ENCODE measurements around the gene SNX3. TPM values are rescaled to one million over a fixed set of nuclear protein-coding genes. Genes with fewer than 3 reads are reported as not detected.

SNX3 gene
- total RNA-seq, 2 experiments from 2014 or later: 62.5 to 68.4 TPM

GRCh38 chr6:108235127-108235526 lies 25.7 kb downstream of the SNX3 start:
- Mint-ChIP-seq H3K36me3 (ENCODE audit: low read depth) (peaks cover 25% of the 10 kb centered on the region), H3K9me3 (no peaks in the 10 kb centered on the region), H3K4me3 (no peak overlapping the region), H3K27me3 (no peaks in the 10 kb centered on the region), H3K27ac (no peak overlapping the region), H3K4me1 (ENCODE audit: low read depth) (peaks cover 16% of the 10 kb centered on the region)
- POLR2A ChIA-PET: no interaction called here
- ATAC-seq: no peak
- intact Hi-C loops (cut with micrococcal nuclease): no loop called here
- TF ChIP-seq CTCF (IDR thresholded peaks at IDR 0.05): no peak
- CTCF ChIA-PET: interaction anchor here (1.1 kb wide), 1 partner anchor 15 kb away, joined by 3 read pairs; no protein-coding TSS in a partner anchor
- no peak for DNase-seq

GRCh38 chr6:108228416-108228815 lies 32.4 kb downstream of the SNX3 start:
- intact Hi-C loops (cut with micrococcal nuclease): no loop called here
- TF ChIP-seq CTCF (IDR thresholded peaks at IDR 0.05): no peak
- DNase-seq (no peak), ATAC-seq (no peak)
- POLR2A ChIA-PET: no interaction called here
- Mint-ChIP-seq H3K27ac (no peak overlapping the region), H3K27me3 (no peaks in the 10 kb centered on the region), H3K4me3 (no peak overlapping the region), H3K9me3 (no peaks in the 10 kb centered on the region), H3K4me1 (ENCODE audit: low read depth) (peaks cover 17% of the 10 kb centered on the region), H3K36me3 (ENCODE audit: low read depth) (peaks cover 7% of the 10 kb centered on the region)
- CTCF ChIA-PET: no interaction called here

DNA sequence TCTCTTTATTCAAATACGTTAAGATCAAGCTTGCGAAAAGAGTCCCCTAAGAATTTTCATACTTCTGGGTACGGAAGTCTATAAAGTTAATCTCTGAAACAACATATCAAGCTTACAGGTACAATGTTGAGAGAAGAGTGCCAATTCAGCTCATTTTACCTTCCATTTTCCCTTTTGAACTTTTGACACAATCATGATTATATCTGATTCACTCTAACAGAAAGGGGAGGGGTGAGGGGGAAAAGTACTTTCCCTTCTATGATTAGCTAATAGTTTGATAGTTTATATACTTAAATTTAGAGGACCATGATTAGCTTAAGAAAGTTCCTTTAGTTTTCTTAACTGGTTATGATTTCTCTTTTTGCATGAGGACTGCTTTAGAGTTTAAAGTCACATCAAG lies 33.5 kb downstream of the SNX3 start:
- DNase-seq (no peak), ATAC-seq (no peak)
- ChIA-PET POLR2A (no interaction called here), CTCF (no interaction called here)
- Mint-ChIP-seq H3K27me3 (no peaks in the 10 kb centered on the region), H3K27ac (no peak overlapping the region), H3K9me3 (no peaks in the 10 kb centered on the region), H3K4me3 (no peak overlapping the region), H3K36me3 (ENCODE audit: low read depth) (peaks cover 9% of the 10 kb centered on the region), H3K4me1 (ENCODE audit: low read depth) (peaks cover 21% of the 10 kb centered on the region)
- no peak for TF ChIP-seq CTCF (IDR thresholded peaks at IDR 0.05)
- intact Hi-C loops (cut with micrococcal nuclease): no loop called here

GRCh38 chr6:108222504-108222903 lies 38.3 kb downstream of the SNX3 start:
- H3K27me3 Mint-ChIP-seq: no peaks in the 10 kb centered on the region
- H3K4me1 Mint-ChIP-seq (ENCODE audit: low read depth): peaks cover 22% of the 10 kb centered on the region
- DNase-seq (no peak), ATAC-seq (peak; percentile 49)
- TF ChIP-seq CTCF (IDR thresholded peaks at IDR 0.05): no peak
- no peak overlapping the region for H3K4me3 Mint-ChIP-seq
- no peaks in the 10 kb centered on the region for H3K9me3 Mint-ChIP-seq
- ChIA-PET CTCF (interaction anchor here (0.6 to 2.3 kb wide), 2 partner anchors 11 to 324 kb away, joined by 3 to 5 read pairs; no protein-coding TSS in a partner anchor), POLR2A (no interaction called here)
- H3K27ac Mint-ChIP-seq: peak overlapping the region; percentile 62
- H3K36me3 Mint-ChIP-seq (ENCODE audit: low read depth): peaks cover 29% of the 10 kb centered on the region
- intact Hi-C loops (cut with micrococcal nuclease): no loop called here

DNA sequence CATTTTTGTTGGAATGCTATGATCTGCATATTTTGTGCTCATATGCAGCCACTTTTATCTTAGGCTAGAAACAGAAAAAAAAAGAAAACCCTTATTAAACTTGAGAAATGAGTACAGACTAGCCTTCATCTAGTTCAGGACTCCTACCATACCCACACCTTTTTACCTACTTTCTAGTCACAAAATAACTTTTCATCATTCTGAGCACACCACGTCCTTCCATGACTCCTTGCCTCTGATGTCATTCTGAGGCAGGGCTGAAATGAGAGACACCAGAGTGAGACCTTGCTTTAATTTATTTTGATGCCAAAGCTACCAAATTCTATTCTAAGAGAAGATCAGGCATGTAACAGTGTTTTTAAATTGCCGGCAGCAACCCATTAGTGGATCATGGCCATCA lies 38.8 kb downstream of the SNX3 start:
- ChIA-PET CTCF (interaction anchor here (2.3 kb wide), 1 partner anchor 11 kb away, joined by 5 read pairs; no protein-coding TSS in a partner anchor), POLR2A (no interaction called here)
- Mint-ChIP-seq H3K9me3 (no peaks in the 10 kb centered on the region), H3K4me1 (ENCODE audit: low read depth) (peaks cover 18% of the 10 kb centered on the region), H3K27me3 (no peaks in the 10 kb centered on the region), H3K36me3 (ENCODE audit: low read depth) (peaks cover 29% of the 10 kb centered on the region), H3K4me3 (no peak overlapping the region), H3K27ac (peak overlapping the region; percentile 62)
- no peak for TF ChIP-seq CTCF (IDR thresholded peaks at IDR 0.05)
- ATAC-seq (peak; percentile 56), DNase-seq (peak; percentile 11)
- intact Hi-C loops (cut with micrococcal nuclease): no loop called here

All from activated CD8-positive, alpha-beta T cell treated with anti-CD3 and anti-CD28 coated beads for 36 hours (primary cell).